ENCODE measurements around the gene ADAP1.

Gene ADAP1

GRCh38 chr7:894164-894867, 60.2 kb downstream of the ADAP1 start:
- no peak for DNase-seq

GRCh38 chr7:893686-894085, 60.8 kb downstream of the ADAP1 start:
- in situ Hi-C loops (cut with HindIII; ENCODE audit: low pct_ligation_motif_present, low pct_unique_long_range_greater_than_20kb, low sequenced_read_pairs) = no loop called here
- no peak for DNase-seq

More at GRCh38 chr7:894164-894867, 60.2 kb downstream of the ADAP1 start:
- in situ Hi-C loops (cut with HindIII; ENCODE audit: low pct_ligation_motif_present, low pct_unique_long_range_greater_than_20kb, low sequenced_read_pairs) = no loop called here

- DNase-seq = no peak
- in situ Hi-C loops (cut with HindIII; ENCODE audit: low pct_ligation_motif_present, low pct_unique_long_range_greater_than_20kb, low sequenced_read_pairs) = no loop called here
Measured at GRCh38 chr7:892648-893593, 61.6 kb downstream of the ADAP1 start.

GRCh38 chr7:891805-892204, 62.7 kb downstream of the ADAP1 start:
- in situ Hi-C loops (cut with HindIII; ENCODE audit: low pct_ligation_motif_present, low pct_unique_long_range_greater_than_20kb, low sequenced_read_pairs) = no loop called here
- DNase-seq = no peak

GRCh38 chr7:891291-891690, 63.2 kb downstream of the ADAP1 start:
- in situ Hi-C loops (cut with HindIII; ENCODE audit: low pct_ligation_motif_present, low pct_unique_long_range_greater_than_20kb, low sequenced_read_pairs) = no loop called here
- no peak for DNase-seq

GRCh38 chr7:890868-891267, 63.6 kb downstream of the ADAP1 start:
- no peak for DNase-seq
- in situ Hi-C loops (cut with HindIII; ENCODE audit: low pct_ligation_motif_present, low pct_unique_long_range_greater_than_20kb, low sequenced_read_pairs) = no loop called here

- in situ Hi-C loops (cut with HindIII; ENCODE audit: low pct_ligation_motif_present, low pct_unique_long_range_greater_than_20kb, low sequenced_read_pairs) = no loop called here
- DNase-seq = no peak
Measured at GRCh38 chr7:889391-889790, 65.1 kb downstream of the ADAP1 start.

GRCh38 chr7:889025-889390, 65.5 kb downstream of the ADAP1 start:
- in situ Hi-C loops (cut with HindIII; ENCODE audit: low pct_ligation_motif_present, low pct_unique_long_range_greater_than_20kb, low sequenced_read_pairs) = no loop called here
- DNase-seq = no peak

- DNase-seq = no peak
Measured at GRCh38 chr7:888081-889024, 66.1 kb downstream of the ADAP1 start.

GRCh38 chr7:887488-887820, 67.0 kb downstream of the ADAP1 start:
- in situ Hi-C loops (cut with HindIII; ENCODE audit: low pct_ligation_motif_present, low pct_unique_long_range_greater_than_20kb, low sequenced_read_pairs) = no loop called here
- no peak for DNase-seq

More at GRCh38 chr7:888081-889024, 66.1 kb downstream of the ADAP1 start:
- in situ Hi-C loops (cut with HindIII; ENCODE audit: low pct_ligation_motif_present, low pct_unique_long_range_greater_than_20kb, low sequenced_read_pairs) = no loop called here

GRCh38 chr7:886626-887487, 67.6 kb downstream of the ADAP1 start:
- in situ Hi-C loops (cut with HindIII; ENCODE audit: low pct_ligation_motif_present, low pct_unique_long_range_greater_than_20kb, low sequenced_read_pairs) = no loop called here
- no peak for DNase-seq

- no peak for DNase-seq
- in situ Hi-C loops (cut with HindIII; ENCODE audit: low pct_ligation_motif_present, low pct_unique_long_range_greater_than_20kb, low sequenced_read_pairs) = no loop called here
Measured at GRCh38 chr7:885893-886625, 68.4 kb downstream of the ADAP1 start.

GRCh38 chr7:885261-885892, 69.1 kb downstream of the ADAP1 start:
- no peak for DNase-seq
- in situ Hi-C loops (cut with HindIII; ENCODE audit: low pct_ligation_motif_present, low pct_unique_long_range_greater_than_20kb, low sequenced_read_pairs) = no loop called here

- in situ Hi-C loops (cut with HindIII; ENCODE audit: low pct_ligation_motif_present, low pct_unique_long_range_greater_than_20kb, low sequenced_read_pairs) = no loop called here
- DNase-seq = no peak
Measured at GRCh38 chr7:884191-885003, 70.1 kb downstream of the ADAP1 start.

GRCh38 chr7:883055-884021, 71.1 kb downstream of the ADAP1 start:
- DNase-seq = no peak
- in situ Hi-C loops (cut with HindIII; ENCODE audit: low pct_ligation_motif_present, low pct_unique_long_range_greater_than_20kb, low sequenced_read_pairs) = no loop called here

Measured in ACHN (cell line).